ENCODE measurements around the gene ATP5F1A.
"Not testable (repeated sequence)": the region's sequence is repeated elsewhere in the genome, so short reads cannot be mapped to it uniquely, and the experiment has no call there.

Gene ATP5F1A

DNA sequence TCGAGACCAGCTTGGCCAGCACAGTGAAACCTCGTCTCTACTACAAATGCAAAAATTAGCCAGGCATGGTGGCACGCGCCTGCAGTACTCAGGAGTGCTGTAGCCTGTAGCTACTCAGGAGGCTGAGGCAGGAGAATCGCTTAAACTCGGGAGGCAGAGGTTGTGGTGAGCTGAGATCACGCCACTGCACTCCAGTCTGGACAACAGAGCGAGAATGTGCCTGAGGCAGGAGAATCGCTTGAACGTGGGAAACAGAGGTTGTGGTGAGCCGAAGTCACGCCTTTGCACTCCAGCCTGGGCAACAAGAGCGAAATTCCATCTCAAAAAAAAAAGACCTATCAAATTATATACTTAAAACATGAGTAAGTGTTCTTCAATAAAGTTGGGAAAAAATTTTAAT lies 50.7 kb downstream of the ATP5F1A start:
- DNase-seq (ENCODE audit: low read depth in 2 of 2): not testable (repeated sequence)

DNA sequence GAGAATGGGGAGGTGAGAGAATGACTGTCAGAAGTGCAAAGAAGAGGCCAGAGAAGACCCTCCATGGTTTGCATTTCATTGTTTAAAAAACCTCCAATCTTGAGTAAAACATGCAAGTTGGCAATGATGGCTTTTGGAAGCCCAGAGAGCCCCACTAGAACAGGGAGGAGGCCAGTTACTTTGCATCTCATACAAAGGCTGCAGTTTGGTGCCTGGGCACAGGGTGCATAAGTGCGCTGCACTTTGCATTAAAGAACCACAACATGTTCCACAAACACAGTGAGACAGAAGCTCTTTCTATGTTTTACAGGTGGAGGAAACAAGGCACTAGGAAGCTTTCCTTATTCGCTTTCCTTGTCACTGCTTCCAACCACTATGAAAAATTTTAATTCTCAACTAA lies 51.4 kb downstream of the ATP5F1A start:
- no peak for DNase-seq (ENCODE audit: low read depth in 2 of 2)

DNA sequence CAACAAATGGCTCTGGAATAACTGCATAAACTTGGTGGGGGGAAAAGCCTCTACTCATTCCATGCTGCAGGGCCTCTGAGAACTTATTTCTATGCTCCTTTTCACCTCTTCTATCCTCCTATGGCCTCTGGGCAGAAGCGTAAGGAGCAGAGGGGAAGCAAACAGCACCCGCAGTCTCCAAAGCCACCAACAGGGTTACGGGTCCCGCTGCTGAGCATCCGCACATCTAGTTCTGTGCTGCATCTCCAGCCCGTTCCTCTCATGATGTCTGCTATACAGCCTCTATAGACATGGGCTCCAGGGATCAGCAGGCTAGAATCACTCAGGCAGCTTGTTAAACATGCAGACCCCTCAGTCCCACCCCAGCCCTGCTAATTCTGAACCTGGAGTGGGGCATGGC lies 52.0 kb downstream of the ATP5F1A start:
- DNase-seq (ENCODE audit: low read depth in 2 of 2): no peak

DNA sequence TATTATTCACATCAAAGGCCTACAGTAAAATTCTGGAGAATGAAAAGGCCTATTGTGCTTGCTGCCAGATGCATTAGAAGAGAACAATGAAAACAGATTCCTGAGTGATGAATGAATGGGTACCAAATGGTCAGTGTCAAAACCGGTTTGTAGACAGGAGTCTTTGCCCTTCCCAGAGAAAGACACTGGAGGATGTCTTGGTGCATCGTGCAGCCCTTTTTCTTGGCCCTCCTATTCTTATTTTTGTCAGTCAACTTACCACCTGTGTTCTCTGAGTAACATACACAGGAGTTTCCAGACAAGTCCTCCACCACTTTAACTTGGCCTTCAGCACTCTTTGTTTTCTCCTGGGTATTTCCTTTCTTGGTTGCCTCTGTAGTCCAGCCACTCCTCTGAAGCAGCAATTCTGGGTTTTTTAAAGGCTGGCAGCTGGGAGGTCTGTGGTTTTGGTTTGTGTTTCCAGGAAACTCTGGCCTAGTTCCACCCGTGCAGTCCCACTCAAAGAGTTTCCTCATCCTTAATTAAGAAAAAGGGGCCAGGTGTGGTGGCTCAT lies 55.4 kb downstream of the ATP5F1A start:
- DNase-seq (ENCODE audit: low read depth in 2 of 2): peak in 1 of 2 donors; percentile 16

DNA sequence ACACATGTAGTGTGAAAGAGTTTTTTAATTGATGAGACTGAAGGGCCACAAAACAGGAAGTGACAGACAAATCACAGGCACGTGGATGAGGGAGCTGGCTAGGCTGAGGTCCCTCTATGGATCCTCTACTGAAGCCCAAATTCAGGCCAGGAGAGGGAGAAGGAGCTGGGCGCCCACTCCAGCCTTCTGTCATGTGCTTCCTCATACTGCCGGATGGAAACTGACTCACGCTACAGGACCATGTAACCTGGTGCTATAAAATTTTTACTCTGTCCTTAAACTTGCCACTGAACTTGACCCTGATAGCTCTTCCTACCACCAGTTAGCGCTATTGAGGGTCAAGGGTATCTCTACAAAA lies 57.4 kb downstream of the ATP5F1A start:
- DNase-seq (ENCODE audit: low read depth in 2 of 2): no peak

DNA sequence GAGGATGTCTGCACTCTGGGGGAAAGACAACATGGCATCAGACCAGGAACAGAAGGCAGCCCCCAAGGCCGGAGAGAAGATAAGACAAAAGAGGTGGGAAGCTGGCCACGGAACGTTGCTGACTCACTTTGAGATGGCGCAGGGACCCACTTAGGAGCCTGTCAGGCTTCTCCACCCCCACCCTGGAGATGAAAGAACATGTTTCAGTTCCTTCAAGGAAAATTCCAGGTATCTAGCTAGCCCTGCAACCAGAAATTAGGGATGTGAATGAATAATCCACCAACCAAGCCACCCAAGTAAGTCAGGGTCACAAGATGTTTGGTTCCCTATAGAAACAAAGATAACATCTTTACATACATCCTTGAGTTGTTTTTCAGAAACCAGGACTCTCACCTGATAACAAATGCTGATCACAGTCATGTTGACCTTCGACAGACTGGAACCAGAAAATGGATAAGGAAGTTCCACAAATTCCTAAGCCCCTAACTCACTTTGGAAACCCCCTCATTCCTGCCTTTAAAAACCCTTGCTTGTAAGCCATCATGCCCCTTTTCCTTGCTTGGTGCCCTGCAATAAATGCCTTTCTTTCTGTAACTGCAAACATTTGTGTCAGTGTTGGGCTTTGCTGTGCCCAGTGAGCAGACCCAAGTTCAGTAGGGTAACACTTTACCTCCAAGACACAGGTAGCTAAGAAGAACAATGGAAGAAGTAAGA lies 57.9 kb downstream of the ATP5F1A start:
- DNase-seq (ENCODE audit: low read depth in 2 of 2): no peak

DNA sequence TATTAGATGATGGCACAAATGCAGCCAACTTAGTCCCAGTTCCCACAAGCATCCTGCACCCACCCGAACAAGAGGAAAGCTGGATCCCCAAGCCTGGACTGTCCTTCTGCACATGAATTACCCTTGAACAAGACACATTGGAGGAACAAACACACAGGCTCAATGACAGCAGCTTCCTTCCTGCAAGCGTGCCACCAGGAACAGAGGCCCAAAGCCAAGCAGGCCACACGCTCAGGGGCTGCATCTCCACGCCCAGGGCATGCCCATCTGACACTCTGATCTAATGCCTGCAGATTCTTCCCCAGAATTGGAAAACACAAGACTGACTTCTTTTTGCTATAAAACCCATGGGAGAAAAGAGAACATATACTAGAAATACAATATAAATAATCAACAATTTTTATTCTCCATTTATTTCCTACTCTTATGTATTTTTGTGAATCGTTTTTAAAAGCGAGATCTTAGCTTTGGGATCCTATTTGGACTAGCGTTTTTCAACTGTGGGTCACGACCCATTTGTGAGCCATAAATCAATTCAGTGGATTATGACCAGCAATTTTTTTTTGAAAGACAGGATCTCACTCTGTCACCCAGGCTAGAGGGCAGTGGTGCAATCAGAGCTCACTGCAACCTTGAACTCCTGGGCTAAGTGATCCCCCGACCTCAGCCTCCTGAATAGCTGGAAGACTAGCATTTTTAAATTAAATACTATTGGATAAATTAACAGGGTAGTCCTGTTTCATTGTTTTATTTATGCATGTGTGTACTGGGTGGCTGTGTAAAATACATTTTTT lies 60.4 kb downstream of the ATP5F1A start:
- DNase-seq (ENCODE audit: low read depth in 2 of 2): no peak

DNA sequence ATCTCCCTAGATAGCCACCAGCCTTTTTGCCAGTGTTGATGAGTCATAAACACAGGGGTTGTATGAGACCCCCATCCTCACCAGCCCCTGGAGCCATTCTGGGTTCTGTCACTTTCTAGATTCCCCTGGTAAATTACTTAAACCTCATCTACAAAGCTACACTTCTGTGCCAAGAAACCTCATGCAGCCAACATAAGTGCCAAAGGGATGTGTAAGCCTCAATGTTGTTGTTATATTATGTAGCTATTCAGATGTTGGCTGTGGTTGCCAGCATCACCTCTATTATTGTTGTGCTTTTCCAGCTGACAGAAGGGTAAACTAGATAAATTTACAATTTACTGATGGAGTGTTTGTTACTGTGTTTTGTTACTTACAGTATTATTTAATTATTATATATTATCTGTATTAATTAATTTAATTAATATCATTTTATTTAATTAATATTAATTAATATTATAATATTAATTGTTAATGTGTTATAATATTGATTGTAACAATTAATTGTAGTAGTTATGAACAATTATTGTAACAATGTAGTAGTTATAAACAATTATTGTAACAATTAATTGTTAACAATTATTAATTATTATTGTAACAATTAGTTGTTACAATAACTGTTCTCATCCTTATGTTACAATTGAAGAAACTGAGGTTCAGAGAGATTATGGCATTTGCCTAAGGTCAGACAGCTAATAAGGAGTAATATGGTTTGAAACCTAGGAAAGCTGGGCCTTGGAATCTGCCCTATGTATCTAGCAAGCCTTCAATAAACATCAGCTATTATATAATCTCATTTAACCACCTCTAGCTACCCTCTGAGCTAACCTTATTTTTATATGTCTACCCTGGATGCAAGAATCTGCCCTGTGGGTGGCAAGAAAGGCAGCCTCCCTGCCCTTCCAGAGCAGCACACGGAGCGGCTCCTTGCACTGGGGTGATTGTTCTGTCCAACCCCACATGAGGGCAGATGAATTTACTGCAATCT lies 62.1 kb downstream of the ATP5F1A start:
- no peak for DNase-seq (ENCODE audit: low read depth in 2 of 2)

DNA sequence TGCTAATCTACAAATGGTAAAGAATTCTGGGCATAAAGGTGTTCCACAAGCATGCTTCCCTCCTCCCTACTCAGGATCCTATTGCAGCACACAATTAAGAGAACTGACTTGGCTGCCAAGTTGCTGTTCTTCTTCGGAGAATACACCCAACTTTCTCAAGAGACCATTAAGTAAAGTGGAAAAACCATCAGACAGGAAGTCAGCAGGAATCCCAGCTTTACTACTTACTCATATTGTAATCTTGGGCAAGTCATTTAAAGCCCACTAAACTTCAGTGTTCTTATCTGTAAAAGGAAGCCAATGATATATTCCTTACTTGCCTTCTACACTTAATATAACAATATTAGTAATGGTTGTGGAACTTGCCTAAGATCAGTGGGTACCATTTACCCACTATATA lies 63.9 kb downstream of the ATP5F1A start:
- no peak for DNase-seq (ENCODE audit: low read depth in 2 of 2)

DNA sequence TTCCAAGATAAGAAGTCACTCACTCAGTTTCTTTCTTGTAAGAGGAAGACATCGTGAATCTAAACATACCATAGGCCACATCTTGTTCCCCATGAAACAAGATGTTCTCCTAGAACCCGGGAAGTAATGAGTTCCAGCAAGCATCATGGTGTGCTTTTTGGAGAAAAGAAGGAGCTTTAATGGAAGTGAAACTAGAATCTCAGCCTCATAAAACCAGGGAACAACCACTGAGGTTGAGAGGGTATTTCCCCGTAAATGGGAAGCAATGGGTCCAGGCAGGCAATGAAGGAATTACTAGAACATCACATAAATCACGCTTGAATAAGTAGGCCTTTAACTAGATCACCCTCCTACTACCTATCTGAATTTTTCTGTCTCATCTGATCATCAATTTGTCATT lies 66.4 kb downstream of the ATP5F1A start:
- no peak for DNase-seq (ENCODE audit: low read depth in 2 of 2)

Data from stimulated activated CD8-positive, alpha-beta memory T cell treated with anti-CD3 and anti-CD28 coated beads, Interleukin-7, amount 100 ng/mL, for 4 hours (primary cell).